ENCODE measurements around the gene AK5.

GRCh38 chr1:77273891-77274290, 7.9 kb upstream of the AK5 start:
- TF ChIP-seq POLR2A (IDR thresholded peaks at IDR 0.05) (no peak), CTCF (IDR thresholded peaks at IDR 0.05) (no peak)
